GM20431 (cell line): ENCODE measurements around the gene FOXN1.
"Not testable (repeated sequence)": the region's sequence is repeated elsewhere in the genome, so short reads cannot be mapped to it uniquely, and the experiment has no call there.

Experiments used
- in situ Hi-C: fragments of 300-500 bp; cut with MseI, MboI; formaldehyde crosslinking; loops from one replicate; pipeline ENCODE4 v1.15.0; 2020; ENCODE audit warnings: low sequenced_read_pairs; ENCODE audit not compliant: unreplicated experiment

The FOXN1 gene

GRCh38 chr17:28521311-28522085 is 15.3 kb downstream of the FOXN1 start:
- in situ Hi-C loops, result no loop called here

DNA sequence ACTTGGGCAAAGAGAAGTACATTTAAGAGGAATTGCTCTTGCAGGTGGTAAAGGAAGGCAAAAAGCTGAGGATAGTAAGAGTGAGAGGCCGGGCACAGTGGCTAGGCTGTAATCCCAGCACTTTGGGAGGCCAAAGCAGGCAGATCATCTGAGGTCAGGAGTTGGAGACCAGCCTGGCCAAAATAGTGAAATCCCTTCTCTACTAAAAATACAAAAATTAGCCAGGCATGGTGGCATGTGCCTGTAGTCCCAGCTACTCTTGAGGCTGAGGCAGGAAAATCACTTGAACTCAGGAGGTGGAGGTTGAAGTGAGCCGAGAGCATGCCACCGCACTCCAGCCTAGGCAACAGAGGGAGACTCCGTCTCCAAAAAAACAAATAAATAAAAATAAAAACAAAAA is 16.1 kb downstream of the FOXN1 start:
- in situ Hi-C loops, result not testable (repeated sequence)

DNA sequence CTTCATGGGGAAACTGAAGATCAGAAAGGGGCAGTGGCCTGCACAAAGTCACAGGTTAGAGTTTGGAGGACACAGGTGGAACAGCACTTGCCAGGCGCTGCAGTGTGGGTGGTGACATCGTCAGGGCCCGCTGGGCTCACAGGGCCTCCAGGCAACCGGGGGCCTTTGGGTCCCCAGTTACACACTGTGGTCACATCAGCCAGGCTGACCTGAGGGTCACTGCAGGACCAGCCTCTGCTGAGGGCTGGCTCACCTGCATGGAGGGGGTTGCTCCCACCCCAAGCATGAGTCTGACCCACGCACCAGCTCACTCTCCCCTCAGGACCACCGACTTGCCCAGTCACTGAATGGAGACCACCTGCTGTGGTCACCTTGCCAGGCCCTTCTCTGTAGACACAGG is 17.0 kb downstream of the FOXN1 start:
- in situ Hi-C loops, result no loop called here

- in situ Hi-C loops, result no loop called here
These were observed 17.7 kb downstream of the FOXN1 start for GRCh38 chr17:28523876-28524275.

- in situ Hi-C loops, result no loop called here
These were observed 18.6 kb downstream of the FOXN1 start for GRCh38 chr17:28524476-28525424.

- in situ Hi-C loops, result no loop called here
These were observed 20.2 kb downstream of the FOXN1 start for GRCh38 chr17:28526381-28526780.

GRCh38 chr17:28527181-28527681 is 21.1 kb downstream of the FOXN1 start:
- in situ Hi-C loops, result no loop called here

GRCh38 chr17:28527859-28528258 is 21.7 kb downstream of the FOXN1 start:
- in situ Hi-C loops, result no loop called here

GRCh38 chr17:28528327-28529012 is 22.3 kb downstream of the FOXN1 start:
- in situ Hi-C loops, result no loop called here

DNA sequence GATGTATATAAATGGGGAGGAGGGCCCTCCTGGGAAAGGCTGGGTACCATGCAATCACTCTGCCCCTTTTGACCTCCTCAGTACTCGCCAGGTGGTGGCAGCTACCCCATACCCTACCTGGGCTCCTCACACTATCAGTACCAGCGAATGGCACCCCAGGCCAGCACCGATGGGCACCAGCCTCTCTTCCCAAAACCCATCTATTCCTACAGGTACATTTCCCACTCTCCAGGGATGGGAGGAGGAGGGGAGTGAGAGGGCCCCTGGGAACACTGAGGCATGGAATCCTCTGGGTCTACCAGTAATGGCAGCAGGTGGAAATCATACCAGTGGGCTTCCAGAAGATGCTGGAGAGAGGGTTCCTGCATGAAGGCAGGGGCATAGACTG is 22.9 kb downstream of the FOXN1 start:
- in situ Hi-C loops, result no loop called here

- in situ Hi-C loops, result no loop called here
These were observed 24.1 kb downstream of the FOXN1 start for GRCh38 chr17:28530250-28530649.

GRCh38 chr17:28530926-28531325 is 24.8 kb downstream of the FOXN1 start:
- in situ Hi-C loops, result no loop called here

- in situ Hi-C loops, result no loop called here
These were observed 26.2 kb downstream of the FOXN1 start for GRCh38 chr17:28532050-28532960.

- in situ Hi-C loops, result no loop called here
These were observed 27.1 kb downstream of the FOXN1 start for GRCh38 chr17:28533091-28533807.

DNA sequence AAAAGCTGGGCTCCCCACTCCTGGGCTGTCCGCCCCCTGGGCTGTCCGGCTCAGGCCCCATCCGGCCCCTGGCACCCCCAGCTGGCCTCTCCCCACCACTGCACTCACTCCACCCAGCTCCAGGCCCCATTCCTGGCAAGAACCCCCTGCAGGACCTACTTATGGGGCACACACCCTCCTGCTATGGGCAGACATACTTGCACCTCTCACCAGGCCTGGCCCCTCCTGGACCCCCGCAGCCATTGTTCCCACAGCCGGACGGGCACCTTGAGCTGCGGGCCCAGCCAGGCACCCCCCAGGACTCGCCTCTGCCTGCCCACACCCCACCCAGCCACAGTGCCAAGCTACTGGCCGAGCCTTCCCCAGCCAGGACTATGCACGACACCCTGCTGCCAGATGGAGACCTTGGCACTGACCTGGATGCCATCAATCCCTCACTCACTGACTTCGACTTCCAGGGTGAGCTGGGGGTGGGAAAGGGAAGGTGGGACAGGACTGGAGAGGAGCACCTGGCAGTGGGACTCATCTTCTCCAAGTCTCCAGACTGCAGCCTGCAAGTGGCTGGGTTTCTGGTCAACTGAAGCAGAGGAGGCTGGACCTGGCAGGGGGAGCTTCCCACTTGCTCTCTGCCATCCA is 28.7 kb downstream of the FOXN1 start:
- in situ Hi-C loops, result loop anchor here (5.0 kb wide), 1 partner anchor 38 kb away; no protein-coding TSS in a partner anchor

- in situ Hi-C loops, result loop anchor here (5.0 kb wide), 1 partner anchor 39 kb away; no protein-coding TSS in a partner anchor
These were observed 30.5 kb downstream of the FOXN1 start for GRCh38 chr17:28536532-28537218.

DNA sequence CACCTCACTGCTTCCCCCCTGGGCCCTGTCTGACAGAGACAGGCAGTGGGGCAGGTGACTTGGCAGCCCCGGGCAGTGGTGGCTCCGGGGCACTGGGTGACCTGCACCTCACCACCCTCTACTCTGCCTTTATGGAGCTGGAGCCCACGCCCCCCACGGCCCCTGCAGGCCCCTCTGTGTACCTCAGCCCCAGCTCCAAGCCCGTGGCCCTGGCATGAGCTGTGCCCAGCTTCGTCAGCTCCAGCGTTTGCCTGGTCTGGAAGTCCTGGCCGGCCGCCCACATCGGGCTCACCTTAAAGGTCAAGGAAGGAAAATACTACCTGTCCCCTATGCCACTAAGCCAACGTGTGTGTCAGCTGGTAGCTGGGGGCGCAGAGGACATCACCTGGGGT is 31.1 kb downstream of the FOXN1 start:
- in situ Hi-C loops, result loop anchor here (5.0 kb wide), 1 partner anchor 40 kb away; no protein-coding TSS in a partner anchor
